ENCODE measurements around the gene CELF5.

DNA sequence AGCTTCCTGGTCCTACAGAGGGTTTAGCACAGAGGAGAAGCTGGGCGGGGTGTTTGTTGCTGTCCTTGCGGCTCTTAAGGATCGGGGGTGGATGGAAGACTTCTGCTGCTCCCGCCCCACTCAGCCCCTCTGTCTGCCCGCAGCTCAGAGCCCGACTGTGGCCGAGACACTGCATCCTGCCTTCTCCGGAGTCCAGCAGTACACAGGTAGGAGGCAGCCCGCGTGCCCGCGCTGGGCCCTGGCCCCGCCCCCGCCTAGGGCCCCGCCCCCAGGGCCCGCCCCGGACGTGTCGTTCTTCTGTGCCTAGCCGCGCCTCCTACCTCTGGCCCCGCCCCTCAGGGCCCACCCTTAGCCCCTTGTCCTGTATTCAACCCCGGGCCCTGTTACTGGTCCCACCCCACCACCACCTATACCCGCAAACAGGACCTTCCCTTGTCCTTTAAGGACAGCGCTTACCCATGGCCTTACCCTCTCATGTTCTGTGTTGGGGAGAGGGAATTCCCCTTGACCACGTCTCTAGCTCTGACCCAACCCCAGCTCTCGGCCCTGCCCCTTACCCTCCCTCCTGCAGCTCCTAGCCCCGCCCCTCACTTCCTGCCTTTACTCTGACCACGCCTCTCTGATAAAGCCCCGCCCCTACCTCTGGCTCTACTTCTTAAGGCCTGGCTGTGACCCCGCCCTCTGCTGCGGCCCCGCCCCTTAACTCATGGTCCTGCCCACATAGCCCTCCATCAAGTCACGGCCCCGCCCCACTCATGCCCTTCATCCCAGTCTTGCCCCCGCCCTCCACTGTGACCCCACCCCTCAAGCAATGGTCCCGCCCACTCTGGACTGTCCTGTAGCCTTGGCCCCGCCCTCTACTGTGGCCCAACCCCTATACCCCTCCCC, 60.5 kb downstream of the CELF5 start:
- TF ChIP-seq POLR2A (IDR thresholded peaks at IDR 0.05), result no peak
- TF ChIP-seq, protein P1, sequence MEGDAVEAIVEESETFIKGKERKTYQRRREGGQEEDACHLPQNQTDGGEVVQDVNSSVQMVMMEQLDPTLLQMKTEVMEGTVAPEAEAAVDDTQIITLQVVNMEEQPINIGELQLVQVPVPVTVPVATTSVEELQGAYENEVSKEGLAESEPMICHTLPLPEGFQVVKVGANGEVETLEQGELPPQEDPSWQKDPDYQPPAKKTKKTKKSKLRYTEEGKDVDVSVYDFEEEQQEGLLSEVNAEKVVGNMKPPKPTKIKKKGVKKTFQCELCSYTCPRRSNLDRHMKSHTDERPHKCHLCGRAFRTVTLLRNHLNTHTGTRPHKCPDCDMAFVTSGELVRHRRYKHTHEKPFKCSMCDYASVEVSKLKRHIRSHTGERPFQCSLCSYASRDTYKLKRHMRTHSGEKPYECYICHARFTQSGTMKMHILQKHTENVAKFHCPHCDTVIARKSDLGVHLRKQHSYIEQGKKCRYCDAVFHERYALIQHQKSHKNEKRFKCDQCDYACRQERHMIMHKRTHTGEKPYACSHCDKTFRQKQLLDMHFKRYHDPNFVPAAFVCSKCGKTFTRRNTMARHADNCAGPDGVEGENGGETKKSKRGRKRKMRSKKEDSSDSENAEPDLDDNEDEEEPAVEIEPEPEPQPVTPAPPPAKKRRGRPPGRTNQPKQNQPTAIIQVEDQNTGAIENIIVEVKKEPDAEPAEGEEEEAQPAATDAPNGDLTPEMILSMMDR (IDR thresholded peaks at IDR 0.05), result no peak

Data from right lobe of liver (tissue), 4 donors.